Ishikawa (cell line): ENCODE results near the gene CYB561.
A peak's percentile ranks its signal among the peaks of the same experiment; 100 is the strongest.

Experiments
- EGR1 ChIP-seq: IDR thresholded peaks from 2 replicates; pipeline ENCODE4 v1.6.1; 2012
- EP300 ChIP-seq: IDR thresholded peaks from 2 replicates; pipeline ENCODE4 v1.6.1; 2012; ENCODE audit warnings: borderline replicate concordance
- RAD21 ChIP-seq: IDR thresholded peaks from 2 replicates; pipeline ENCODE4 v1.6.1; 2012; ENCODE audit warnings: low read depth
- TAF1 ChIP-seq: IDR thresholded peaks from 2 replicates; pipeline ENCODE4 v1.6.1; 2012; ENCODE audit warnings: low read depth, mild to moderate bottlenecking
- TCF12 ChIP-seq: IDR thresholded peaks from 2 replicates; pipeline ENCODE4 v1.6.1; 2012; ENCODE audit warnings: low read depth
- TEAD4 ChIP-seq: IDR thresholded peaks from 2 replicates; pipeline ENCODE4 v1.6.1; 2012
- YY1 ChIP-seq: IDR thresholded peaks from 2 replicates; pipeline ENCODE4 v1.6.1; 2012; ENCODE audit warnings: low read depth
- ZBTB7A ChIP-seq: IDR thresholded peaks from 2 replicates; pipeline ENCODE4 v1.6.1; 2012; ENCODE audit warnings: low read depth
- TF ChIP-seq, protein P1 (sequence below): IDR thresholded peaks from 2 replicates; pipeline ENCODE4 v1.6.1; 2012; ENCODE audit warnings: low read depth, mild to moderate bottlenecking
- TF ChIP-seq, protein P2 (sequence below): IDR thresholded peaks from 2 replicates; pipeline ENCODE4 v1.6.1; 2012

DNA sequence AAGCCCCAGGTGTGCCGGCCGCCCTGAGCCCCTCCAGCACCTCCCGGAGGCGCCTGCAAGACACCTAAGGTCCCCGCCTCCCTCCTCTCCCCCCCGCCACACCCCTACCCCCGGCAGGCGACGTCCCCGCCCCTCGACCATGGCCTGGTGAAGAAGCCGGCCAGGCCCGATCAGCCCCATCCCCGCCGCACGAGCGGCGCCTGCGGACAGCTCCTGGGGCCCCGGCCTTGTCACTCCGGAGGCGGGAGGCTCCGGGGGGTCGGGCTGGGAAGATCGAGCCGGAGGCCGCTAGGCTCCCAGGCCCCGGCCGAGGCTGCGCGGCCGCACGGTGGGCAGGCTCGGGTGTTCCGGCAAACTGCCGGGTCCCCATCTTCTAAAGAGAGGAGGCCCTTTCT, 30.4 kb upstream of the CYB561 start:
- TF ChIP-seq EP300 (no peak), RAD21 (no peak), YY1 (no peak), TEAD4 (no peak), TAF1 (no peak), ZBTB7A (no peak; the same call in 1 of the 2 replicates), EGR1 (no peak), TCF12 (no peak; the same call in 1 of the 2 replicates)
- TF ChIP-seq, protein P1, sequence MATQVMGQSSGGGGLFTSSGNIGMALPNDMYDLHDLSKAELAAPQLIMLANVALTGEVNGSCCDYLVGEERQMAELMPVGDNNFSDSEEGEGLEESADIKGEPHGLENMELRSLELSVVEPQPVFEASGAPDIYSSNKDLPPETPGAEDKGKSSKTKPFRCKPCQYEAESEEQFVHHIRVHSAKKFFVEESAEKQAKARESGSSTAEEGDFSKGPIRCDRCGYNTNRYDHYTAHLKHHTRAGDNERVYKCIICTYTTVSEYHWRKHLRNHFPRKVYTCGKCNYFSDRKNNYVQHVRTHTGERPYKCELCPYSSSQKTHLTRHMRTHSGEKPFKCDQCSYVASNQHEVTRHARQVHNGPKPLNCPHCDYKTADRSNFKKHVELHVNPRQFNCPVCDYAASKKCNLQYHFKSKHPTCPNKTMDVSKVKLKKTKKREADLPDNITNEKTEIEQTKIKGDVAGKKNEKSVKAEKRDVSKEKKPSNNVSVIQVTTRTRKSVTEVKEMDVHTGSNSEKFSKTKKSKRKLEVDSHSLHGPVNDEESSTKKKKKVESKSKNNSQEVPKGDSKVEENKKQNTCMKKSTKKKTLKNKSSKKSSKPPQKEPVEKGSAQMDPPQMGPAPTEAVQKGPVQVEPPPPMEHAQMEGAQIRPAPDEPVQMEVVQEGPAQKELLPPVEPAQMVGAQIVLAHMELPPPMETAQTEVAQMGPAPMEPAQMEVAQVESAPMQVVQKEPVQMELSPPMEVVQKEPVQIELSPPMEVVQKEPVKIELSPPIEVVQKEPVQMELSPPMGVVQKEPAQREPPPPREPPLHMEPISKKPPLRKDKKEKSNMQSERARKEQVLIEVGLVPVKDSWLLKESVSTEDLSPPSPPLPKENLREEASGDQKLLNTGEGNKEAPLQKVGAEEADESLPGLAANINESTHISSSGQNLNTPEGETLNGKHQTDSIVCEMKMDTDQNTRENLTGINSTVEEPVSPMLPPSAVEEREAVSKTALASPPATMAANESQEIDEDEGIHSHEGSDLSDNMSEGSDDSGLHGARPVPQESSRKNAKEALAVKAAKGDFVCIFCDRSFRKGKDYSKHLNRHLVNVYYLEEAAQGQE: peak; percentile 35; the same call in 1 of the 2 replicates
- TF ChIP-seq, protein P2, sequence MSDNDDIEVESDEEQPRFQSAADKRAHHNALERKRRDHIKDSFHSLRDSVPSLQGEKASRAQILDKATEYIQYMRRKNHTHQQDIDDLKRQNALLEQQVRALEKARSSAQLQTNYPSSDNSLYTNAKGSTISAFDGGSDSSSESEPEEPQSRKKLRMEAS: no peak
